ENCODE measurements around the gene SHC3.

Gene SHC3

GRCh38 chr9:89048616-89049015 lies 130.0 kb downstream of the SHC3 start:
- no peak for DNase-seq

GRCh38 chr9:89047667-89048066 lies 131.0 kb downstream of the SHC3 start:
- no peak for DNase-seq

DNA sequence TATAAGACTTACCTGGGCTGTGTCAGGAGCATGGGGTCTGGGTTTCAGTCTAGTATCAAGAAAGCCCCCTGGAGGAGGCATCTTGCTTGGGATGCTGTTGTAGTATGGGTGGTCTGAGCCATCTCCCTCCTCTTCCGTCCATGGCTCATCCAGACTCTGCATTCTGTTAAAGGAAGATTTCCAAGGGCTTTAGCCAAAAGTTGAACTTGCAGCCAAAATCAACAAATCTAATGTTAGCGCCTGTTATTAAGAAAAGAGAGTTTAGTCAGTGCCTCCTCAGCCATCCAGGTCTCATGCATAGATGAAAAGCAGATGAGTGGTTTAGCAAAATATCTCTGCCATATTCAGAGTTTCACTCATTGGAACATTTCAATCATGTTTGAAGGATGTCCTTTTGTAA lies 131.8 kb downstream of the SHC3 start:
- no peak for DNase-seq

GRCh38 chr9:89044881-89045280 lies 133.7 kb downstream of the SHC3 start:
- DNase-seq: no peak

DNA sequence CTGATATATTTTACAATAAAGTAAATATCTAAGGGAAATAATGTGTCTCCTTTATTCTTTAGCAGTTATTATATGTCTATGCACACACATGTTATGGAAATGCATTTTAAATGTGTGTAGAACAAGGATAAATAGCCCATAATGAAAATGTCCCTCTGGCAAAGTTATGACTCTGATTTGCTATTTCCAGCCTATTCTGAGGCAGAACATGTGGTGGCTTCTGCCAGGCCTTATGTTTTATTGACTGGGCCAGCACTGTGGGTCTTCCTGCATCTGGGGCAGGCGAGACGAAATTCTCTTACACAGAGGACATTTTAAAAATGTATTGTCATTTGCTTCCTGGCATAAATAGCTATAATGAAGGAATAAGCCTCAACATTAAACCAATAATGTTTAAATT lies 134.5 kb downstream of the SHC3 start:
- no peak for DNase-seq

DNA sequence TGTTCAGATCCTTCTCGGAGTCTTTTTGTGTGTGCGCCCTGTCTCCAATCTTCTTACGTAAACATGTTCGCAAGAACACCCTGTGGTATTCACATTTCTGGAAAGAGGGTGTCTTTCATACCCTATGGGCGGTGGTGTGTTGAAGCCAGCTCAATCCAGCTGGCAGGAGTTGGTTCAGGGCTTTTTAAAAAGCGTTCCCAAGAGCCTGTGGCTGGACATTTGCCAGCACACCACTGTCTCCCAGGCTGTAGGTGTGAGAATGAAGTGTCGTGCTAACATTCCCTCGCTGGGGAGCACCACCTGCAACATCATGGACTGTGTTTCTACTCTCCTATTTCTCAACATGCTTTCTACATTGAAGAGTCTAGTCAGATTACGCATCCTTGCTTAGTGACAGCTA lies 135.6 kb downstream of the SHC3 start:
- no peak for DNase-seq

- DNase-seq: no peak
Observed at GRCh38 chr9:89039664-89040063, 139.0 kb downstream of the SHC3 start.

GRCh38 chr9:89039104-89039465 lies 139.5 kb downstream of the SHC3 start:
- no peak for DNase-seq

DNA sequence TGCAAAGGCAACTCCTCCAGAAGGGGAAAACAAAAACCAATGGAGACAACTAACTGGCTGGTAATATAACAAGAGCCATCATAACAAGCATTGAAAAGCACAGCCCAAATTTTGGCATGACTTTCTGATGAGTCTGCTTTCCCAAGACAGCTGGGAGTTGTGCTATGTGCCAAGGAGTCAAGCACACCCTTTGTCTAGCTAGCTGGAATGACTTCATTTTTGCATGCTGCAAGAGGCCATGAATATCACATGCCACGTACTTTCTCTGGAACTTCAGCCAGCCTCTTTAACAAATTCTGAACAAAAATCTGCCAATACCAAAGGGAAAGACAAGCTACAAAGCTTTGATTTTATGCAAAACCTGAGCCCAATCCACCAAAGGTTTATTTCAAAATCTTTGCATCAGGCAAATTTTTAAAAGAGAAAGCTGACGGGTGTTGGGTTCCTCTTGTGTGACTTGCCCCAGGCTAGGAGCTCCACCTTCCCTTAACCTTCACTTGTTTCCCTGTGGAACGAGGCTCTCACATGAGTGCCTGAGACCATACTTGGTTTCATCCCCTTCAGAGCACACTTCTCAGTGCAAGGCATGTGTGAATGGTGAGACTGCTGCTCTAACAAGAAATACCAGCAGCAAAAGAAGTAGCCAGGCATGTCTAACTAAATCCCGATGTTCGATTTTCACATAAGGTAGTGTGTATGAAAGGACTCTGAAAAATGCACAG lies 140.1 kb downstream of the SHC3 start:
- no peak for DNase-seq

GRCh38 chr9:89037891-89038290 lies 140.7 kb downstream of the SHC3 start:
- DNase-seq: no peak

DNA sequence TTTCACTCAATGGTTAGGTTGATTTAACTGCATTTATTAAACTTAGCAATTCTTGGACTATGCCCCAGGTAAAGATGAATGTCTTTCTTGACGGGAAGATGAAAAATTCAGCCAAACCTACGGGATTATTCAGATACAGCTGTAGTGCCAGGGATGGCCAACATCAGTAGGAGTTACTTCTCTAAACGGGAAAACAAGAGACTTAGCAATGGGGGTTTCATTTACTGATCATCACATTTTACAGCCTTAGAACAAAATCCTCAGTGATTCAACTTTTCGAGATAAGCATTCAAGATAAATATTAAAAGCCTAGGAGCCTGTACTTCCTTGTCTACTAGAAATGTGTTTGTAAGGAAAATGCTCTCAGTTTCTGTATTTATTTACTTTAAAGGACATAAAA lies 141.3 kb downstream of the SHC3 start:
- DNase-seq: no peak

DNA sequence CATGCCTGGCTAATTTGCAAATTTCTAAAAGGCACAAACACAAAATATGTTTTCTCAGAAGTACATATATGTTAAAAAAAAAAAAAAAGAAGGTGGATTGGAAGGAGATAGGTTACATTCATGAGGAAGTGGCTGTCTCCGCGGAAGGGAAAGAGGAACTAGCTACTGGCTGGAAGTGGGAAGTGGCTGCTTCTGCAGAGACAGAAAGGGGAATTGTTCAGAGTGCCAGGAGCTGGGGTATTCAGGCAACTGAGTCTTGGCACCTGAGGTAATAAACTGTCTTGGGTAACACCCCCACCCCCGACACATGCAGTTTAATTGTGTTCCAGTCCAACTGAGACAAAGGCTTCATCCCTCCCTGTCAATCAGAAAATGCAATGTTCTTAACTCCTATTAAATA lies 141.7 kb downstream of the SHC3 start:
- peak; percentile 41 for DNase-seq

- peak; percentile 5 for DNase-seq
Observed at GRCh38 chr9:89036383-89036782, 142.2 kb downstream of the SHC3 start.

- DNase-seq: no peak
Observed at GRCh38 chr9:89032661-89033060, 146.0 kb downstream of the SHC3 start.

DNA sequence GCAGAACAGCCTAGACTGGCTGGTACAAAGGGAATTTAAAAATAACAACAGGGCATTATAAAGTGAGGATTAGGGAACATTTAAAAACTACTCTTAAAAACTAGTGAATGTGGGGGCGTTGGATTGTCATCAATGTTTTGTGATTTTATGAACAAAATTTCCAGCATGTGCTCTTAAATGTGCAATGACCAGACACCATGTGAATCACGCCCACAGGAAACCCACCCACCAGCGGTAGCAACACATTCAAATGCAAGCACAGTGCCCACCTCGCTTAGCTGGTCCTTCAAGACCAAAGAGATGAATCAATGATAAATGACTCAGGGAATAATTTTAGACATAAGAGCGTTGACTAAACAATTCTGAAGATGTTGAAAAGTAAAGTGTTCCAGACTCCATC lies 146.4 kb downstream of the SHC3 start:
- DNase-seq: no peak

- no peak for DNase-seq
Observed at GRCh38 chr9:89029788-89030187, 148.8 kb downstream of the SHC3 start.

GRCh38 chr9:89026876-89027275 lies 151.7 kb downstream of the SHC3 start:
- no peak for DNase-seq

- DNase-seq: no peak
Observed at GRCh38 chr9:89025553-89025952, 153.1 kb downstream of the SHC3 start.

GRCh38 chr9:89024727-89025126 lies 153.9 kb downstream of the SHC3 start:
- no peak for DNase-seq

GRCh38 chr9:89023740-89024139 lies 154.9 kb downstream of the SHC3 start:
- DNase-seq: no peak

GRCh38 chr9:89022902-89023301 lies 155.7 kb downstream of the SHC3 start:
- DNase-seq: no peak

GRCh38 chr9:89022001-89022759 lies 156.4 kb downstream of the SHC3 start:
- no peak for DNase-seq

- no peak for DNase-seq
Observed at GRCh38 chr9:89021154-89021803, 157.3 kb downstream of the SHC3 start.

DNA sequence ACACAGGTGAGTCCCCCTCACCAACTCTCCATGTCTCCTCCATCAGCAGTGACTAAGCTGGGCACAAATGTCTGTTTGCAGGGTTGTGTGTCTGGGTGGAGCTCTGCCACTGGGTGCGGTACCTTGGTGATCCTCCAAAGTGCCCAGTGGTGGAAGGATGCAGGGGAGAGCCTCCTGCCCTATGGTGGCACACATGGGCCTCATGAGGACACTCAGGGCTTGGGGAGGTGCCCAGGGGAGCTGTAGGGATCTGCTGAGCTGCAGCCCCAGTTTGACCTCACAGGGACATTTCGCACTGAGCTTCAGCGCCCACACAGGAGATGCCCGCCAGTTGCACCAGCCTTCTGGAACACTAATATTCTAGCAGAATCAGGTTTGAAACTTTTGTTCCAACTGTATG lies 157.9 kb downstream of the SHC3 start:
- no peak for DNase-seq
